GM12878 (cell line): ENCODE results near the gene SMIM44. TPM values are rescaled to one million over a fixed set of nuclear protein-coding genes. Genes with fewer than 3 reads are reported as not detected.

Experiments
- ATAC-seq: fragments of 200-7000 bp; cut with Tn5 transposase; 3 replicates; pipeline ENCODE4 v1.9.1; 2020; ENCODE audit warnings: mild to moderate bottlenecking, moderate library complexity
- BruUV-seq: library from RNA; stranded (reverse); fragments of 400-500 nt; replicated peaks from 2 replicates; lab custom pipeline; 2021; lab: Mats Ljungman, UMichigan
- CTCF ChIA-PET: fragments of 300-600 bp; sonication (Branson Sonifier 250); formaldehyde crosslinking; extraction: SDS; loops from one replicate; lab custom pipeline; 2021; ENCODE audit warnings: inconsistent platforms; lab: Yijun Ruan, JAX
- POLR2A ChIA-PET: fragments of 350-600 bp; formaldehyde crosslinking; extraction: SDS; loops from one replicate; lab custom pipeline; 2021; ENCODE audit warnings: inconsistent platforms; lab: Charles Lee
- RAD21 ChIA-PET: fragments of 300-600 bp; sonication (Branson Sonifier 250); formaldehyde crosslinking; loops from one replicate; lab custom pipeline; 2023; ENCODE audit warnings: antibody characterized with exemption; ENCODE audit not compliant: unreplicated experiment; lab: Charles Lee
- SMC1A ChIA-PET: fragments of 300-600 bp; sonication (Branson Sonifier 250); formaldehyde crosslinking; loops from one replicate; lab custom pipeline; 2023; ENCODE audit not compliant: unreplicated experiment, uncharacterized antibody; lab: Charles Lee
- DNase-seq: peaks from one replicate; pipeline ENCODE4 v3.0.0-alpha.2; 2011; ENCODE audit warnings: low read depth, low spot score
- FAIRE-seq: peaks from 3 replicates; lab custom pipeline; 2011; peaks lifted over from hg19 to GRCh38; lab: Jason Lieb, UNC
- H2AFZ ChIP-seq: 2 replicates; pipeline ENCODE4 v1.6.0; 2011; ENCODE audit warnings: low read depth, low read length, control low read depth; ENCODE audit not compliant: control insufficient read depth
- H3K27ac ChIP-seq: 2 replicates; pipeline ENCODE4 v1.5.1; 2011; ENCODE audit warnings: control low read depth; ENCODE audit not compliant: control insufficient read depth, insufficient read depth
- H3K27me3 ChIP-seq, 2 experiments: replicated peaks in 1 of 2; 2 replicates each; pipeline versions ENCODE4 v1.6.0 to v1.6.1; 2011; ENCODE audit warnings: low read length in 1 of 2; ENCODE audit not compliant: control insufficient read depth in 2 of 2, insufficient read depth in 2 of 2
- H3K36me3 ChIP-seq, 2 experiments: 2 replicates each; pipeline ENCODE4 v1.5.1; 2011; ENCODE audit warnings: low read length in 1 of 2; ENCODE audit not compliant: control insufficient read depth in 2 of 2, insufficient read depth in 2 of 2
- H3K4me1 ChIP-seq: 2 replicates; pipeline ENCODE4 v1.6.1; 2011; ENCODE audit warnings: mild to moderate bottlenecking, low read length, moderate library complexity, mixed read lengths; ENCODE audit not compliant: control insufficient read depth, insufficient read depth
- H3K4me2 ChIP-seq: 2 replicates; pipeline ENCODE4 v1.6.0; 2011; ENCODE audit warnings: control low read depth; ENCODE audit not compliant: control insufficient read depth, insufficient read depth
- H3K4me3 ChIP-seq: fragments of 200-600 bp; sonication (generic); 2 replicates; pipeline ENCODE4 v1.5.1; 2016
- H3K79me2 ChIP-seq: 2 replicates; pipeline ENCODE4 v1.6.0; 2011; ENCODE audit warnings: low read length; ENCODE audit not compliant: control insufficient read depth, insufficient read depth
- H3K9ac ChIP-seq: 2 replicates; pipeline ENCODE4 v1.8.0; 2011; ENCODE audit warnings: low read length, control low read depth, mixed read lengths; ENCODE audit not compliant: control insufficient read depth, insufficient read depth
- H3K9me3 ChIP-seq: replicated peaks from 3 replicates; pipeline ENCODE4 v1.5.1; 2011; ENCODE audit warnings: mild to moderate bottlenecking, low read length; ENCODE audit not compliant: control insufficient read depth, insufficient read depth
- H4K20me1 ChIP-seq: 2 replicates; pipeline ENCODE4 v1.6.0; 2011; ENCODE audit not compliant: control insufficient read depth, insufficient read depth
- CREB1 ChIP-seq: IDR thresholded peaks from 2 replicates; pipeline ENCODE4 v1.6.1; 2012; ENCODE audit warnings: low read depth, mild to moderate bottlenecking, inconsistent platforms
- CREM ChIP-seq: IDR thresholded peaks from 2 replicates; pipeline ENCODE4 v1.6.1; 2014; ENCODE audit warnings: antibody characterized with exemption, low read depth
- DPF2 ChIP-seq: fragments of 450-650 bp; IDR thresholded peaks from 2 replicates; pipeline ENCODE4 v1.6.1; 2017; ENCODE audit warnings: mild to moderate bottlenecking
- EGR1 ChIP-seq, 2 experiments: IDR thresholded peaks; 1 replicate in 1 of 2; 2 replicates in 1 of 2; pipeline ENCODE4 v1.6.1; 2011 to 2012; ENCODE audit warnings: low read depth in 2 of 2, low read length in 2 of 2, borderline replicate concordance in 1 of 2, mild to moderate bottlenecking in 1 of 2, moderate library complexity in 1 of 2
- FOS ChIP-seq: IDR thresholded peaks from 3 replicates; pipeline ENCODE4 v1.6.1; 2011; ENCODE audit warnings: borderline replicate concordance; ENCODE audit not compliant: insufficient read length; ENCODE audit errors: extremely low read depth
- GATAD2B ChIP-seq: fragments of 450-650 bp; conservative IDR thresholded peaks from 2 replicates; pipeline ENCODE4 v1.6.1; 2017; ENCODE audit warnings: low read depth, mild to moderate bottlenecking, moderate library complexity
- HDAC6 ChIP-seq: fragments of 200-600 bp; sonication (generic); IDR thresholded peaks from one replicate; pipeline ENCODE4 v1.8.0; 2017; ENCODE audit warnings: antibody characterized with exemption; ENCODE audit not compliant: unreplicated experiment
- JUNB ChIP-seq: IDR thresholded peaks from 2 replicates; pipeline ENCODE4 v1.6.1; 2016; ENCODE audit warnings: antibody characterized with exemption, mild to moderate bottlenecking
- POLR2A ChIP-seq: IDR thresholded peaks from 2 replicates; pipeline ENCODE4 v1.6.1; 2011; ENCODE audit warnings: low read depth, mild to moderate bottlenecking, low read length
- POLR2AphosphoS2 ChIP-seq: IDR thresholded peaks from 2 replicates; pipeline ENCODE4 v1.6.1; 2011; ENCODE audit warnings: low read depth, mild to moderate bottlenecking, low read length, improper control_type of control experiment, moderate library complexity
- ZBTB11 ChIP-seq: fragments of 450-650 bp; formaldehyde crosslinking; IDR thresholded peaks from 2 replicates; pipeline ENCODE4 v1.5.0; 2022; ENCODE audit warnings: mild to moderate bottlenecking, missing genetic modification characterization
- ZNF687 ChIP-seq: fragments of 450-650 bp; IDR thresholded peaks from 2 replicates; pipeline ENCODE4 v1.6.1; 2017; ENCODE audit warnings: mild to moderate bottlenecking, moderate library complexity
- WGBS: methylation state at CpG from one replicate; pipeline ENCODE4 v1.1.6; 2016; ENCODE audit warnings: low lambda C conversion rate; ENCODE audit not compliant: insufficient replicate concordance, insufficient coverage; ENCODE audit errors: missing lambda C conversion rate; 5-methylcytosine and 5-hydroxymethylcytosine counted together
- in situ Hi-C: fragments of 300-500 bp; cut with MboI; formaldehyde crosslinking; loops from 9 replicates; pipeline ENCODE4 v1.14.3; 2018; ENCODE audit warnings: mixed read lengths
- intact Hi-C: fragments of 100-400 bp; cut with micrococcal nuclease; formaldehyde crosslinking; loops from one replicate; pipeline ENCODE4 v1.14.2; 2022; ENCODE audit not compliant: unreplicated experiment
- polyA plus RNA-seq, 11 experiments: library from polyadenylated mRNA; depleted of rRNA in 4 of 11; unstranded in 6 of 11; stranded (reverse) in 5 of 11; fragments of >200 nt; fragmentation: Nextera tagmentation in 4 of 11; fragmentation: Illumina TruSeq in 1 of 11; extraction: Ambion mirVana in 4 of 11; extraction: Trizol in 1 of 11; gene quantifications; 1 replicate in 1 of 11; 2 replicates in 10 of 11; pipeline versions ENCODE4 v1.2.1 to v1.2.3, GENCODE V29; 2011 to 2016; ENCODE audit warnings: inconsistent platforms in 2 of 11, missing spikeins in 2 of 11, low read depth in 1 of 11
- total RNA-seq, 4 experiments: library from RNA; depleted of rRNA in 3 of 4; stranded (reverse); fragments of >200 nt in 3 of 4; fragmentation: Illumina TruSeq in 1 of 4; extraction: Trizol in 1 of 4; gene quantifications; 2 replicates each; pipeline versions ENCODE4 v1.2.1 to v1.2.3, GENCODE V29; 2013 to 2021

SMIM44 gene
- total and polyA plus RNA-seq, 10 of the 15 experiments (the other 5 are each of a cell fraction or from before 2014, with no cell fraction given): not detected

GRCh38 chr19:3477506-3477905, 5.7 kb downstream of the SMIM44 start:
- ChIA-PET RAD21 (no interaction called here), POLR2A (no interaction called here), SMC1A (no interaction called here), CTCF (no interaction called here)
- no peaks in the 10 kb centered on the region for H3K79me2 ChIP-seq
- H3K27me3 ChIP-seq: peaks cover 0 to 2% of the 10 kb centered on the region in 2 experiments; a peak in 3 of 4 replicates
- intact Hi-C loops: no loop called here
- no peak overlapping the region for H2AFZ ChIP-seq
- ATAC-seq (no peak), DNase-seq (no peak), FAIRE-seq (no peak)
- in situ Hi-C loops: no loop called here
- no peak overlapping the region for H3K9ac ChIP-seq
- no peaks in the 10 kb centered on the region for H4K20me1 ChIP-seq
- H3K9me3 ChIP-seq: no peaks in the 10 kb centered on the region; the same call in 2 of the 3 replicates
- H3K36me3 ChIP-seq: no peaks in the 10 kb centered on the region
- no peak overlapping the region for H3K4me3 ChIP-seq
- no peaks in the 10 kb centered on the region for H3K4me1 ChIP-seq
- TF ChIP-seq EGR1 (IDR thresholded peaks at IDR 0.05; ENCODE audit: borderline replicate concordance in 1 of 2, low read depth in 2 of 2, low read length in 2 of 2) (0 out of 3 replicates have a peak, but pooled peaks of 1 of the 2 experiments have one; percentile 11), HDAC6 (no peak), CREB1 (no peak)
- no peak overlapping the region for H3K4me2 ChIP-seq
- no peak overlapping the region for H3K27ac ChIP-seq
- BruUV-seq: no TSS peak

GRCh38 chr19:3476830-3477229, 6.4 kb downstream of the SMIM44 start:
- ChIA-PET CTCF (interaction anchor here (0.8 to 0.9 kb wide), 2 partner anchors 8 to 151 kb away, joined by 3 to 4 read pairs; no protein-coding TSS in a partner anchor), RAD21 (no interaction called here), SMC1A (no interaction called here), POLR2A (no interaction called here)
- in situ Hi-C loops (no loop called here), intact Hi-C loops (no loop called here)
- no peak overlapping the region for H3K9ac ChIP-seq
- ATAC-seq: no peak
- H3K4me1 ChIP-seq: no peaks in the 10 kb centered on the region
- no peak for FAIRE-seq
- H2AFZ ChIP-seq: no peak overlapping the region
- H3K9me3 ChIP-seq: no peaks in the 10 kb centered on the region; the same call in 2 of the 3 replicates
- BruUV-seq: no TSS peak
- H4K20me1 ChIP-seq: no peaks in the 10 kb centered on the region
- H3K36me3 ChIP-seq: no peaks in the 10 kb centered on the region
- DNase-seq: no peak
- no peaks in the 10 kb centered on the region for H3K79me2 ChIP-seq
- H3K27ac ChIP-seq: no peak overlapping the region
- peaks cover 0 to 2% of the 10 kb centered on the region in 2 experiments; a peak in 3 of 4 replicates for H3K27me3 ChIP-seq
- no peak overlapping the region for H3K4me2 ChIP-seq
- no peak overlapping the region for H3K4me3 ChIP-seq
- WGBS: 100% methylated on average over 1 of the region's 2 CpGs
- TF ChIP-seq GATAD2B: no peak
- no peak for TF ChIP-seq JUNB
- TF ChIP-seq POLR2AphosphoS2: no peak
- TF ChIP-seq POLR2A: no peak
- no peak for TF ChIP-seq ZBTB11
- TF ChIP-seq ZNF687: no peak
- TF ChIP-seq CREM: no peak
- no peak for TF ChIP-seq FOS
- no peak for TF ChIP-seq DPF2
